ENCODE measurements around the gene RCAN1.

The RCAN1 gene

GRCh38 chr21:34554227-34554626, 60.7 kb downstream of the RCAN1 start:
- H3K4me3 ChIP-seq (ENCODE audit: low read depth, low read length), result no peak overlapping the region
- TF ChIP-seq CTCF (IDR thresholded peaks at IDR 0.05; ENCODE audit: low read depth, low read length, missing control alignments), result no peak
- in situ Hi-C loops (cut with HindIII; ENCODE audit: low sequenced_read_pairs), result no loop called here
- DNase-seq (ENCODE audit: low read depth), result no peak

DNA sequence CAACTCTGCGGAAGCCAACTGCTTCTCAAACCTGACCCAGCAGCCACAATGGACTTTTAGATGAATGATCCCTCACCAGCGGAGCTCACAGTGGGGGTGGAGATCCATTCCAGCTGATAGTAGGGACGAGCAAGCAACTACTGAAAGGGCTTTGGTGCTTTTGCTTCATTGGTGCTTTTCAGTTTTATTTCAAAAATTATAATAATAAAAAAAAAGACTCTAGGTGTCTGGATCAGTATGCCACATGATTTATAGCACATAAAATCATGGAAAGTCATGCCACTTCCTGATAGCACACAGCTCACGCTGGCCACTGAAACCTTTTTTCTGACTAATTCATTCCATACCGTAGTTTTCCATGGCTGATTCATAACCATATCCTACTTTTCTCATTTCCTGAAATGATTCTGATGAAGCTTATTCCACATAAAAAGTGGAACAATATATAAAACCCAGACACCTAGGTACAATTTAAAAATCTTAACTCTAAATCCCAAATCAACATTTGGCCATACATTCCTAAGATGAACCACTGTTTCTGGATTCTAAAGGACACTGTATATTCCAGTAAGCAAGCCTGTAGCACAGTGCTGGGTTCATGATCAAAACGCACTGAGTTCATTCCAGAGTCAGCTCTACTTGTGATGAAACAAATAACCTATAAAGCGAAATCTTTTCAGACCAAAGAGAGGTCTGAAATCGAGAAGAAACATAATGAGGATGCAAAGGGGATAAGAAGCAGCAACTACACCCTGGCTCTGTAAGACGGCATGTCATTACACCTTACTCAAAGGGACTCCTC, 61.6 kb downstream of the RCAN1 start:
- in situ Hi-C loops (cut with HindIII; ENCODE audit: low sequenced_read_pairs), result no loop called here
- H3K4me3 ChIP-seq (ENCODE audit: low read depth, low read length), result peak overlapping the region; percentile 21
- DNase-seq (ENCODE audit: low read depth), result peak; percentile 35
- TF ChIP-seq CTCF (IDR thresholded peaks at IDR 0.05; ENCODE audit: low read depth, low read length, missing control alignments), result no peak

DNA sequence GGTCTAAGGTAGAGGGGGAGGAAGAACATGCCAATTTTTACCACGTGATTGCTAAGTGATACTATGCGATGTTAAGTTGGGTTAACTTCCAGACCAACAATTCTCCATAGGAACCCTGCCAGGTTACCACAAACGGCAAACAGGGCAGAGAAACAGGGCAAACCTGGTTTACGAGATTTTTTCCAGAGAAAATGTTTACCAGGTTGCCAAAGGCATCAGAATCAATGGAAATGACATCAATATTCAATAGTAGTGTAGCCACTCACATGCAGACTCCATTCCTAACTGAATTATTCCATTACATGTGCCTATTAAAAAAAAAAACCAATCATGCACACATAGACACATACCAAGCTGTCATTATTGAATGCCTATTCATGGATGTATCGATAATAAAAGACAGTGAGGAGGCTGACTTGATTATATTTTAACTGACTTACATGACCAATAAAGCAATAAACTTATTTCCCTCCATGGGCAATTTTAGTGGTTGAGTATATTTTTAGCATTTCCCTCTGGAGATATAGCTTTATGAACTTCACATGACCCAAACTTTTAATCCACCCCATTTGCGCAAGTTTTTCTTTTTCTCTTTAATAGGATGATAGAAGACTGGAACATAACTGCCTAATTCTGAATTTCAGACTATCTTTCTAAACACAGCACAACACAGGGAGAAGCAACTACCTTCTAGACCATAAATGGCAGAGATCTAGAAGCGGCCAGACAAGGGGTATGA, 62.4 kb downstream of the RCAN1 start:
- DNase-seq (ENCODE audit: low read depth), result no peak
- no peak for TF ChIP-seq CTCF (IDR thresholded peaks at IDR 0.05; ENCODE audit: low read depth, low read length, missing control alignments)
- H3K4me3 ChIP-seq (ENCODE audit: low read depth, low read length), result peak overlapping the region; percentile 21
- in situ Hi-C loops (cut with HindIII; ENCODE audit: low sequenced_read_pairs), result no loop called here

DNA sequence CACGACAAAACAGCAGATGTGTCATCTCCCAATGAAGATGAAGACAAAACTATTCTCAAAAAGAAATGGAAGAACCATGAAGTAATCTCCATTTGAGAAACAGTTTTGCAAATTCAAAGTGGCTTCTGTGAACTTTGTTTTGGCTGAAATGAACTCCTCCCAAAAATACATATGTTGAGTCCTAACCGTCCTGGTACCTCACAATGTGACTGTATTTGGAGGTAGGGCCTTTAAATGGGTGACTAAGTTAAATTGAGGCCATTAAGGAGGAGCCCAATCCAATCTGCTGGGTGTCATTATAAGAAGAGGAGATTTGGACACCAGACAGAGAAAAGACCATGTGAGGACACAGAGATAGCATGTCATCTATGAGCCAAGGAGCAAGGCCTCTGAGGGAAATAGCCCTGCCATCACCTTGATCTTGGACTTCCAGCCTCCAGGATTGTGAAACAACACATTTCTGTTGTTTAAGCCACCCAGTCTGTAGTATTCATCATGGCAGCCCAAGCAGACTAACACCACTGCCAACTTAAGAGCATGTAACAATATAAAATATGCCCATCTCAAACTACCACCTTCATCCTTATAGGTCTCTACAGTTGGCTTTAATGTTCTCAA, 64.6 kb downstream of the RCAN1 start:
- in situ Hi-C loops (cut with HindIII; ENCODE audit: low sequenced_read_pairs), result no loop called here
- no peak overlapping the region for H3K4me3 ChIP-seq (ENCODE audit: low read depth, low read length)
- DNase-seq (ENCODE audit: low read depth), result no peak
- no peak for TF ChIP-seq CTCF (IDR thresholded peaks at IDR 0.05; ENCODE audit: low read depth, low read length, missing control alignments)

GRCh38 chr21:34548781-34549376, 66.0 kb downstream of the RCAN1 start:
- TF ChIP-seq CTCF (IDR thresholded peaks at IDR 0.05; ENCODE audit: low read depth, low read length, missing control alignments), result no peak
- no peak overlapping the region for H3K4me3 ChIP-seq (ENCODE audit: low read depth, low read length)
- DNase-seq (ENCODE audit: low read depth), result no peak
- in situ Hi-C loops (cut with HindIII; ENCODE audit: low sequenced_read_pairs), result no loop called here

DNA sequence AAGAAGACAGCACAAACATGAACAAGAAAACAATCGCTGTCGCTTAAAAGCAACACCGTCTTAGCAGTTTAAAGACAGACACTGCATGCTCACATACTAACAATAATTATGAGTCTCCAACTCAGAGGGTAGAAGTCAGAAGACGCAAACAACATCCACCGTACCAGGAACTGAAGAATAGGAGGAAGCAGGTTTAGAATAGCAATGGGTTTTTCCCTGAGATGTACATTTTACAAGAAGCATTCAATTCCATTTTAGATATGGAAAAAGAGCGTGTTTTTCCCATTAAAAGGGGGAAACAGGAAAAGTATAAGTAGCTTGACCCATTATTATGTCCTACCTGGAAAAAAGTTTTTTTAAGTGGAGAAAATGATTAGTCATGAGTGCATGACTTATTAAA, 68.4 kb downstream of the RCAN1 start:
- TF ChIP-seq CTCF (IDR thresholded peaks at IDR 0.05; ENCODE audit: low read depth, low read length, missing control alignments), result no peak
- in situ Hi-C loops (cut with HindIII; ENCODE audit: low sequenced_read_pairs), result no loop called here
- no peak for DNase-seq (ENCODE audit: low read depth)
- H3K4me3 ChIP-seq (ENCODE audit: low read depth, low read length), result no peak overlapping the region
